Right renal pelvis (tissue), 4 donors: ENCODE measurements around the gene VDAC1. TPM values are rescaled to one million over a fixed set of nuclear protein-coding genes. Genes with fewer than 3 reads are reported as not detected.

Source experiments
- DNase-seq, 4 donors: peaks; one replicate each; pipeline ENCODE4 v3.0.0-alpha.2; 2013; ENCODE audit warnings: low read depth in 4 of 4, low spot score in 3 of 4, missing footprints in 1 of 4
- polyA plus RNA-seq, 4 donors: library from polyadenylated mRNA; unstranded; fragments of 120-200 nt; gene quantifications; one replicate each; pipeline ENCODE4 v1.2.1, GENCODE V29; 2013; ENCODE audit not compliant: insufficient read length in 4 of 4

The VDAC1 gene
- polyA plus RNA-seq, 4 donors, result 184 to 207 (median 205) TPM

GRCh38 chr5:134026521-134027287 is 21.9 kb upstream of the VDAC1 start:
- DNase-seq, result peak; percentile 42 to 62 (median 52)

DNA sequence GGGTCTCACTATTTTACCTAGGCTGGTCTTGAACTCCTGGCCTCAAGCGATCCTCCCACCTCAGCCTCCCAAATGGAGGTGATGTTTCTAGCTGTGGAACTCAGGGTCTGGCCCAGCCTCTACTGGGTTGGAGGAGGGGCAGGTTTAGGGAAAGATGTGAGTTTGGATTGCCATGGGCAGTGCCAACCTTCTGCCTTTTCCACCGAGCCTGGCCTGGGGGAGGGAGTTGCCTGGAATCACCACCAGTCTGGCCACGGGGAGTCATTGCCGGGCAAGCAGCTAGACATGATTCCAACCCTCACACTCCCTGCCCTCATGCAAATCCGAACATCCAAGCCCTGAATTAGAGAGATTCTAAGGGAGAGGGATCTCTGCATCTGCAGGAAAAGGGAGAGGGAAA is 21.0 kb upstream of the VDAC1 start:
- DNase-seq, result no peak

- DNase-seq, result no peak
Measured at GRCh38 chr5:134024811-134025210, 20.0 kb upstream of the VDAC1 start.

DNA sequence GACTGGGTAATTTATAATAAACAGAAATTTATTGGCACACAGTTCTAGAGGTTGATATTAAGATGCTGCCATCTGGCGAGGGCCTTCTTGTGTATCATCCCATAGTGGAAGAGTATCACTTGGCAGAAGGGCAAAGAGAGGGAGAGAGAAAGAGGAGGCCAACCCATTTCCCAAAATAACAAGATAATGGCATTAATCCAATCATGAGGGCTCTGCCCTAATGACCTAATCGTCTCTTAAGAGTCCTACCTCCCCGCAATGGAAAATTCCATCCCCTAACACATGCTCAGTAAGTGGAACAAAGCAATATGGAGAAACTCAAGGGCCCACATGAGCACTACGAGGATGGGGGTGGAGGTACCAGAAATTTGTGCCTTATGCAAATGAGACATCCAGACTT is 17.6 kb upstream of the VDAC1 start:
- DNase-seq, result no peak

DNA sequence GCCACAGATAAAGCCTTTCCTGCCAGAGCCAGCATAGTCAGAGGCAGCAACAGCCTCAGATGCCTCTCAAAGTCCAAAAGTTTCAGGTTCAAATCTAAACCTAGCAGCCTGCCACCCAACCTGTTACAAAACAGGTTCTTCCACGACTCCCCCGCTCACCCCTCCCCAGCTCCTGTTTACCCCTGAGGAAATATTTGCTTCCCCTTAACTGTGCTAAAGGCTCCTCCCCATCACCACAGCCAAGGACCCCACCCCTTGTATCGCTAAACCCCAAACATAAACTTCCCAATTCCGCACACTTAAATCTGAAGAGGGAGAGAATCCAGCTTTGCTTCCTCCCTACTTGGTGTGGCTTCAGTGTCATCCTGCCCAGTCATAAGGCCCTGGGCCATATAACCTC is 15.4 kb upstream of the VDAC1 start:
- DNase-seq, result no peak

- no peak for DNase-seq
Measured at GRCh38 chr5:134019636-134020035, 14.9 kb upstream of the VDAC1 start.

GRCh38 chr5:134018986-134019316 is 14.2 kb upstream of the VDAC1 start:
- DNase-seq, result no peak

DNA sequence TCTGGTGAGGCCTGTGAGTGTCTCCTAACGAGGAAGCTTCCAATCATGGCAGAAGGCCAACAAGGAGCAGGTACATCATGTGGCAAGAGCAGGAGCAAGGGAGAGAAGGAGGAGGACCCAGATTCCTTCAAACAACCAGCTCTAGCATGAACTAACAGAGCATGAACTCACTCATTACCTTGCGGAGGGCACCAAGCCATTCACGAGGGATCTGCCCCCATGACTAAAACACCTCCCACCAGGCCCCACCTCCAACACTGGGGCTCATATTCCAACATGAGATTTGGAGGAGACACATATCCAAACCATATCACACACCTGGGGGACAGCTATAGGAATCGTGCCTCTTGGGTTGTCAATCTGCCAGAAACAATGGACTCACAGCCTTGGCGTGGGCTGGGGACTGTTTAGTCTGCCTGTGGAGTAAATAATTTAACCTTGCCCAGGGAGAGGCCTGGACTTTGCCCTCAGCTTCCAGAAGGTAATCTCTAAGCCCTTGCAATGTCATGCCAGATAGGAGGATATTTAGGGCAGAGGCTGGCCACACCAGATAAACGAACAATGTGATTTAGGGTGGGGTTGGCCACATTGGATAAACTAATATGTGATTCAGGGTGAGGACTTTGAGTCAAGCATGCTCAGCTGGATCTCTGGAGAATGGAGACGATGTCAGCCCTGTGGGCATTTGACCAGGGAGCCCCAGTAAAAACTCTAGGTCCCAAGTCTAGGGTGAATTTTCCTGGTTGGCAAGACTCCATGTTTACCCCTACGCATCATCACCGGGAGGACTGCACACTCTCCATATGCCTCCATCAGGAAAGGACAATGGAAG is 13.6 kb upstream of the VDAC1 start:
- DNase-seq, result no peak

GRCh38 chr5:134008266-134008749 is 3.5 kb upstream of the VDAC1 start:
- no peak for DNase-seq

DNA sequence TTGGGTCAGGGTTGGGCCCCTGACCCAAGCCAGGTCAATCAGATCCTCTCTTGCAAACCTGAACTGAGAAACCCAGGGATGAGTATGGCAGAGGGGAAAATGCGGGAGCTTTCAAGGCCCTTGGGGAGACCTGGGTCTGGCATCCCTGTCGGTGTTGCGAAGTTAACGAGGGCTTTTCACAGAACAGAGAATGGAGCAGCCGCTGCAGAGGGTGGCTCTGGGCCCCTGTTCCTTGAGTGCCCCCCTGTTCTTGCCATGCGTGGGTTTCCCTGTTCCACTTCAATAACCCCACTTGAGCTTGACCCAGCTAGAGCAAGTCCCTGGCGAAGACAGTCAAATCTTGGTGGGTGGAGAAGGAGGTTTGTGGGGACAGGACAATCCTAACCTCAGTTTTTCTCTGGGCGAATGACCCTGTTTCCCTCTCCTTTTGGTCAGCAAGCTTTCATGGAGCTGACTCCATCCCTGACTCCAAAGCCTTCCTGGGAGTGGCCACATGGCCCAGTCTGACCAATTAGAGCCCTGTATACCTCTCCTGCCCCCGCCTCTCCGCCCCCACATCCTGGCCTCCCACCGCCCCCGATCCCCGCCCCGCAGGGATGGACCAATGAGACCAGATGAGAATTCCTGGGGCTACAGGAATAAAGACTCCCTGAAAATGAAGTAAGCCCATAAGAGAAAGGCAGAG is 2.9 kb upstream of the VDAC1 start:
- DNase-seq, result no peak

DNA sequence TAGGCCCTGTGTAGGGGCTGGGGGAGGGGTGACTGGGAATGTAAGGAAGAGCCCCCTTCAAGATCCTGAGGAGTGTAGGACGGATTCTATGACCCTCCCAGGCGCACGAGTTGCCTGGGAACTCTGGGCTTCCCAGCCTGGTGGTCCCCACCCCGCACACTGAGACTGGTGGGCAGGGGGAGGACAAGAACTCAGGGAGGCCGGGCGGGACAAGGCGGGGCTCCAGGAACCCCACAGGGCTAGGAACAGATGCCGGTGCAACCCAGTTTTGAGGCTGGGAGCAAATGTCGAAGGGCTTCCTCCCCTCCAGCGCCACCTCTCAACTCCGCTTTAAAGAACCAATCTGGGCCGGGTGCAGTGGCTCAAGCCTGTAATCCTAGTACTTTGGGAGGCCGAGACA is 1.3 kb upstream of the VDAC1 start:
- DNase-seq, result no peak

- peak in 2 of 4 donors; percentile 42 to 52 for DNase-seq
Measured at GRCh38 chr5:134005417-134006061, 764 bp upstream of the VDAC1 start.

DNA sequence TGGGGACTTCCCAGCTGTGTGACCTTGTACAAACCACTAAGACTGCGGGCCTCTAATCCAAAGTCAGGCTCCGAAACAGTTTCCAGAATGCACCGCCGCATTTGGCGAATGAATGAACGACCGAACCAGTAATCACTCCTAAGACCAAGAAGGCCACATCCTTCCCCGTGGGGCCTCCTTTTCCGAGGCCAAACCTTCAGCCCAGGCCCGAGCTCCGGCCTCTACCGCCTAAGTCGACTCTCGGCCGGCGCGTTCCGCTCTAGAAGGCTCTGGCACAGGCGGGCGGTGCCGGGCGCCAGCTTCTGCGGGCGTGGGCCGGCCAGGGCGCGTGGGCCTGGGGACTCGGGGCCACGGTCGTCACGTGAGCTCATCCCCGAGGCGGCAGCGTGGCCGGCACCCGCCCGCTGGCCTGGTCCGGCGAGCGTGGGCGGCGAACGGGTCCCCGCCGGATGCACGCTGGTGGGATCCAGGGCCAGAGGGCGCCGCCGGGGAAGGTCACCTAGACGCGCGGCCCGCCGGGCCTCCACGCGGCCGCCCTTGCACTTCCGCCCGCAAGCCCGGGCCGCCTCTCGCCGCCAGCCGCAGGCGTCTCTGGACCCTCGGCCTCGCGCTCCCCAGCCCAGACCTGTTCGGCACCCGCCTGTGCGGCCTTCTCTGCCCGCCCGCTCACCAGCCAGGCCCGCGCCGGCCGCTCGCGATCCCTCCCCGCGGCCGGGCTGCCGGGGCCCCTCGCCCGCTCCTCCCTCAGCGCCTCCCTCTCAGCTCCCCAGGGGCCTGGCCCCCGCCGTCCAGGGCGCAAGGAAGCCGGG is 754 bp downstream of the VDAC1 start:
- DNase-seq, result peak in 1 of 4 donors; percentile 28

GRCh38 chr5:134003064-134003816 is 1.5 kb downstream of the VDAC1 start:
- no peak for DNase-seq

- DNase-seq, result no peak
Measured at GRCh38 chr5:134001938-134002731, 2.6 kb downstream of the VDAC1 start.

DNA sequence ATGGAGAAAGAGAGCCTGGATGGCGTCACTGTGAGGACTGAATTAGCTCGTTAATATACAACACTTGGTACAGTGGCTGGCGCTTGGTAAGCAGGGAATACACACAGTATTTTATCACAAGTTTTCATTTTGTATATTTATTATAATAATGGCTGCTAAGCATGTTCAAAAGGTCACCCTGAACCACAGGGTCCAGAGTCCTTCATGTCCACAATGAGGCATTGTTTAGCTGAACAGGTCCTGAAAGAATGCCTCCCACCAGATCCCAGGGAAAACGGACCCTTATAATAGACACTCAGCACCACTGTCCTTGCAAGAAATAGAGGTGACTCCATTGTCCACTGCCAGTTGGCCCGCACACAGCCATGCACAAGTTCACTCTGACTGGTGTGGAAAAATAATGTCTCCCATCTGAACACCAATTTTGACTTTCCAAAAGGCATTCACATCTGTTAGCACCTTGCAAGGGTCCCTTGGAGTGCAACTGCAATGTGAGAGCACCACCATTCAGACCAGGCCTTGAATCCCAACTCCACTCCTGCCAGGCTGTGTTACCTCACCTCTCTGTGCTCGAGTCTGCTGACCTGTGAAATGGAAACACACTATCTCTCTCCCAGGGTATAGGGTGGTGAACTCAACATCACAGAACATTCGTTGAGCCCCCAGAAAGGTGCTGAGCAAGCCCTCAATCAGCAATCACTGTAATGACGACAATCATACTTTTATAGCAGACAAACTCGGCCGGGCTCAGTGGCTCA is 3.9 kb downstream of the VDAC1 start:
- DNase-seq, result no peak

DNA sequence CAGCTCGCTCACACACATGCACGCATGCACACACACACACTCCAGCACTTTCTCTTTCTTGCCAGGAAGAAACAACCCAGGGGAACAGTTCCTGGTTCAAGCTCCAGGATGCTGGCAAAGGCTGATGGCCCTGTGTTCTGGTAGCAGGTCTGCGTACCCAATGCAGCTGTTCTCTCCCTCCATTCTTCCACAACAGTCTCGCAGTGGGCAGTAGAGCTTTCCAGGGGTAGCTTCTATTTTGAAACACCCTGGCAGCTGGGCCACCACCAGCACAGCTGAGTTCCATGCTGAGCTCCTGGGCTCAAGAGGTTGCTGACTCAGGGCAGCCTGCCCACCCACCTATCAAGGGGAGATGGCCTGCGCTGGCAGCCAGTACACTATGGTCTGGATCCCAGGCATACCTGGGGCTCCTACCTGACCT is 4.7 kb downstream of the VDAC1 start:
- no peak for DNase-seq

- DNase-seq, result no peak
Measured at GRCh38 chr5:133998807-133999206, 6.0 kb downstream of the VDAC1 start.
